A673 (cell line): ENCODE results near the gene CEACAM18.

Experiments
- EZH2 ChIP-seq: fragments of 200-600 bp; sonication (generic); IDR thresholded peaks from 2 replicates; pipeline ENCODE4 v1.6.1; 2017; ENCODE audit warnings: borderline replicate concordance, low read depth, mild to moderate bottlenecking, mixed read lengths, antibody characterized with exemption, low read length; ENCODE audit not compliant: poor library complexity, severe bottlenecking
- TF ChIP-seq, protein P1 (sequence below): fragments of 300-800, 200-600 bp; sonication (generic); conservative IDR thresholded peaks from 2 replicates; pipeline ENCODE4 v1.5.1; 2017; ENCODE audit warnings: low read depth, mild to moderate bottlenecking, antibody characterized with exemption, low read length, moderate library complexity, mixed read lengths

DNA sequence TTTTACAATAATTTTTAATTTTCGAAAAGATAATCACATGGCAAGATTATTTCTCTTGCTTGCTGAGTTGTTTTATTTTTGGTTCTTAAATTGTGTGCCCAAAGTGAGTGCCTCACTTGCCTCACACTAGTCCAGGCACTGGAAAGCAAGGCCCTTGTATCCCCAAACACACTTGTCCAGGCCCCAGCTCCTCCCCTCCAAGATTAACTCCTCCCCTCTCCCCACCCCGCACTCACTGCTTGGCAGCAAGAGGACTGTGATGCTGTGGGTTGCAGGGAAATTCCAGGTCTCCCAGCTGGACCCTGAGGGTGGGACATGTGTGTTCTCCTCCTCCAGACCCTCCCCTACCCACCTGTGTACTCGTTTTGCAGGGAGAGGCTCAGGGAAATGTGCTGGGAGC lies 19.3 kb downstream of the CEACAM18 start:
- TF ChIP-seq EZH2: no peak
- TF ChIP-seq, protein P1, sequence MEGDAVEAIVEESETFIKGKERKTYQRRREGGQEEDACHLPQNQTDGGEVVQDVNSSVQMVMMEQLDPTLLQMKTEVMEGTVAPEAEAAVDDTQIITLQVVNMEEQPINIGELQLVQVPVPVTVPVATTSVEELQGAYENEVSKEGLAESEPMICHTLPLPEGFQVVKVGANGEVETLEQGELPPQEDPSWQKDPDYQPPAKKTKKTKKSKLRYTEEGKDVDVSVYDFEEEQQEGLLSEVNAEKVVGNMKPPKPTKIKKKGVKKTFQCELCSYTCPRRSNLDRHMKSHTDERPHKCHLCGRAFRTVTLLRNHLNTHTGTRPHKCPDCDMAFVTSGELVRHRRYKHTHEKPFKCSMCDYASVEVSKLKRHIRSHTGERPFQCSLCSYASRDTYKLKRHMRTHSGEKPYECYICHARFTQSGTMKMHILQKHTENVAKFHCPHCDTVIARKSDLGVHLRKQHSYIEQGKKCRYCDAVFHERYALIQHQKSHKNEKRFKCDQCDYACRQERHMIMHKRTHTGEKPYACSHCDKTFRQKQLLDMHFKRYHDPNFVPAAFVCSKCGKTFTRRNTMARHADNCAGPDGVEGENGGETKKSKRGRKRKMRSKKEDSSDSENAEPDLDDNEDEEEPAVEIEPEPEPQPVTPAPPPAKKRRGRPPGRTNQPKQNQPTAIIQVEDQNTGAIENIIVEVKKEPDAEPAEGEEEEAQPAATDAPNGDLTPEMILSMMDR: no peak
